GM19452 (cell line): ENCODE data around the gene TMC5.

Source experiments
- ATAC-seq: cut with Tn5 transposase; IDR thresholded peaks from one replicate; pipeline ENCODE4 v1.9.1; 2021; ENCODE audit not compliant: unreplicated experiment

The TMC5 gene

DNA sequence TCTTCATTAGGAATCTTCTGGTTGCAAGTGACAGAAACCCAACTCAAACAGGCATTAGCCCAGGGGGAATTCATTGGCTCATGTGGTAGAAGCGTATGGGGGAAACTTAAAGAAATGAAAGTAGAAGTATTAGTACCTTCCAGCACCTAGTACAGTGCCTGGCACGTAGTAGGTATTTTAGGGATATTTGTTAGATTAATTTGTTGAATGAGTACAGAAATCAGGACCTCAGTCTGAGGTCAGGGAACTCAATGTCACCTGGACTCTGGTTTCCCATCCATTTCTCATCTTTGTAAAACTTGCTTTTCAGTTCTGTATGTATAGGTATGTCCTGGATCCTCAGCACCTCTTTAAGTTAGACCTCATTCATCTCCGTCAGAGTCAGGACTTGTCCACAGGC lies 32.5 kb downstream of the TMC5 start:
- no peak for ATAC-seq

- ATAC-seq, result no peak
These were observed 41.2 kb downstream of the TMC5 start for GRCh38 chr16:19458722-19459379.

- ATAC-seq, result no peak
These were observed 42.7 kb downstream of the TMC5 start for GRCh38 chr16:19460397-19460796.

- no peak for ATAC-seq
These were observed 46.0 kb downstream of the TMC5 start for GRCh38 chr16:19463468-19464315.

- ATAC-seq, result no peak
These were observed 50.6 kb downstream of the TMC5 start for GRCh38 chr16:19468300-19468699.

- no peak for ATAC-seq
These were observed 54.8 kb downstream of the TMC5 start for GRCh38 chr16:19472482-19472881.

- ATAC-seq, result no peak
These were observed 56.9 kb downstream of the TMC5 start for GRCh38 chr16:19474617-19475016.

DNA sequence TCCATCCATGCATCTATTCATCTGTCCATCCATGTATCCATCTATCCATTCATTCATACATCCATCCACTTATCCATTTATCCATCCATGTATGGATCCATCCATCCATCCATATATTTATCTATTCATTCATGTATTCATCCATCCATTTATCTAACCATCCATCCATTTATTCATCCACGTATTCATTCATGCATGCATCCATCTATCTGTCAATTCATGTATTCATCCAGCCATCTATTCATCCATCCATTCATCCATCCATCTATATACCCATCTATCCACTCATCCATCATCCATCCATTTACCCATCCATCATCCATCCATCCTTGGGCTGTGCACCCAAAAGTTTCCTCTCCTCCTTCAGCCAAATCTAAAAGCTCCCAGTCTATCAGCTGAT lies 60.8 kb downstream of the TMC5 start:
- ATAC-seq, result no peak

DNA sequence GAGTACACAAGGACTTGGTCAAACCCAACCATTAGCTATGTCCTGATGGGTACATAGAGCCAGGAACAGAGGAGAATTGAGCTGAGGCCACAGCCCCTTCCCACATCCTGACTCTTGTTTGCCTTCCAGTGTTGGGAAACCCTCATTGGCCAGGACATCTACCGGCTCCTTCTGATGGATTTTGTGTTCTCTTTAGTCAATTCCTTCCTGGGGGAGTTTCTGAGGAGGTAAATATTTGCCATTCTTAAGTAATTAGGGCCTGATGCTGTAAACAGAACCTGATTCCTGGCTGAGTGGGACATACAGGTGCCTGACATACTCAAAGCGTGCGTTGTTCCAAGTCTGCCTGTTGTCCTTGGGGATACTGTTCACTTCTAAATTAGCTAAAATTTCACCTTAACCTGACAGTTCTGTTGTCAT lies 61.6 kb downstream of the TMC5 start:
- no peak for ATAC-seq

- ATAC-seq, result no peak
These were observed 63.6 kb downstream of the TMC5 start for GRCh38 chr16:19481296-19481695.

GRCh38 chr16:19481769-19482168 lies 64.1 kb downstream of the TMC5 start:
- no peak for ATAC-seq

DNA sequence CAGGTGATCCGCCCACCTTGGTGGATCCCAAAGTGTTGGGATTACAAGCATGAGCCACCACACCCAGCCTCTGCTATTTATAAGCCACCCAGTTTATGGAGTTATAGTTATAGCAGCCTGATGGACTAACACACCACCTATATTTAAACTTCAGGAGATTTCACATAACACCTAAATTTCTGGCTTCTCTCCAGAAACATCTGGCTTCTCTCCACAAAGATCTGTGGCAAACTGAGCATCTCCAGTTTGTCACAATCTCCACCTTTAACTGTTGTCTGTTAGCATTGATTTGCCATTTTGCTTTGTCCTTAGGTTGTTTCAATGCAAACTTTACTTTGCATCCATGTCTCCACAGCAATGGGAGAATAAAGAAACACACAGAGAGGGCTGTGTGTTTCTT lies 64.6 kb downstream of the TMC5 start:
- ATAC-seq, result no peak

DNA sequence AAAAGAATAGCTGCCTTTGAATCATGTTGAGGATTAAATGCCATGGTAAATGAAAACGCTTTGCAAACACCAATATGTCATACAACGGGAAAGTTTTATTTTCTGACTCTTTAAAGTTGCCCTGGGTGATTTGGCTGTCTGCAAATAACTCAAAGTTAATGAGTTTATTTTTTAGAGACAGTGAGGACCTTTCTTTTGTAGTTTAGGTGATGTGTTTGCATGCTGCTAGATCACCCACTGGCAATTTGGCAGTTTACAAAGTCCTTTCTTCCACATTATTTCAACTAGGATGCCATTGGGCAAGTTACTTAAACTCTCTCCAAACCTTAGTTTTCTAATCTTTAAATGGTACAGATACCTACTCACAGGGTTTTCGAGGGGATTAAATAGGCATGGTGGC lies 66.4 kb downstream of the TMC5 start:
- no peak for ATAC-seq

DNA sequence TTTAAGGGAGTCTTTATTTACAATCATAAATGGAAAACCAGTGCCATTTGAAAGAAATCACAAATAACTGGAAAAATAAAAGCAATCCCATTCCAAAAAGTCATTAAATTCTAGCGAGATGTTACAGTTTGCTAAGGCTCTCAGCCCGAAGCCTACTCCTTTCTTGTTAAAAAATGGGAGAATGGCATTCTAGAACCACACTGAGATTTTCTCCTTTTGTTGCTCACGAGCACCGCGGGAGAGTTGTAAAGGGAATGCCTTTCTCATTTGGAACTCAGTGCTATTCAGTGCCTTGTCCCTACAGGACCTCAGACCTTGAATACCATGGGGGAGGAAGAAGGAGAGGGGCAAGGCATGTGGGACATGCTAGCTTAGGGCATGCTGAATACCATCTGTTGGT lies 67.9 kb downstream of the TMC5 start:
- ATAC-seq, result no peak

GRCh38 chr16:19486051-19486450 lies 68.4 kb downstream of the TMC5 start:
- no peak for ATAC-seq

DNA sequence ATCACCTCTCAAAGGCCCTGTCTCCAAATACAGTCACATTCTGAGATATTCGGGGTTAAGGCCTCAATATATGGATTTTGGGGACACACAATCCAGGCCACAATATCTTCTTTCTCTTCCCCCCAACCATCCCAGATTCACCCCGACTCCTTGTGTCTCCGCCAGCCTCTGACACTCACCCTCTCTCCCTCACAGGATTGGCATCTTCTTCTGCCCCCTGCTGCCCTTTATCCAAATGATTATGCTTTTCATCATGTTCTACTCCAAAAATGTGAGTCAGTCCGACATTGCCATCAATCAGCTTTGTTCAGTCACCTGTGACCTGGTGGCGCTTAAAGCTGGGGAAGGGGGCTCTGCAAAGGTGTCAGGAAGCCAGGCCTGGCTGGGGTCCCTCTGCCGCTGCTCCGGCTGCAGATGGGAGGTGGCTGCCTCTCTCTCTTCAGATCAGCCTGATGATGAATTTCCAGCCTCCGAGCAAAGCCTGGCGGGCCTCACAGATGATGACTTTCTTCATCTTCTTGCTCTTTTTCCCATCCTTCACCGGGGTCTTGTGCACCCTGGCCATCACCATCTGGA lies 69.2 kb downstream of the TMC5 start:
- no peak for ATAC-seq

DNA sequence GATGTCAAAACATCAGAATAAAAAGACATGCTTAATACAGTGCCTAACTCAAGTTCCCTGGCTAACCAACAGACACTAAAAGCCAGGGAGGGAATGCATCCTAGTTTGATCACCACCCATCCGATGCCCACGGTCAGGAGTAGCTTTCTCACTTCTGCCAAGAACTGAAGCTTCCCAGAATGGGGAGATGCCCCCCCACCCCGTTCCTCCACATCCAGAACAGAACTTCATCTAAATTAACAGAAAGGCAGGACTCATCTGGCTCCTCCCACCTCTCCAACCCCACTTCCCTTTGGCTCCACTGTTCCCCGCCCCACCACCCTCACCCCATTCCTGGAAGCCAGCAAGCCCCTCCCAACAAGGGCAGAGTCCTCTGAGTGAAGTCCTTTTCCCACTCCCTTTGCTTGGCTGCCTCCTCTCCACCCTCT lies 70.5 kb downstream of the TMC5 start:
- no peak for ATAC-seq

DNA sequence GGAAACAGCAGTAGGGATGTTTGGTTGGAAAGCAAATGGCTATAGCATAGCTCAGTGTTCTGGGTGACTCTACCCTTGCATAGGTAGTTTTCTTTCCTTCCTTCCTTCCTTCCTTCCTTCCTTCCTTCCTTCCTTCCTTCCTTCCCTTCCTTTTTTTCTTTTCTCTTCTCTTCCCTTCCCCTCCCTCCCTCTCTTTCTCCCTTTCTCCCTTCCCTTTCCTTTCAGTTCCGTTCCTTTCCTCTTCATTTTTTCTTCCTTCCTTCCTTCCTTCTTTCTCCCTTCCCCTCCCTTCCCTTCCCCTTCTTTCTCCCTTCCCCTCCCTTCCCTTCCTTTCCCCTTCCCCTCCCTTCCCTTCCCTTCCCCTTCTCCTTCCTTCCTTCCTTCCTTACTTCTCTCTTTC lies 72.9 kb downstream of the TMC5 start:
- ATAC-seq, result no peak

GRCh38 chr16:19497176-19497575 lies 79.5 kb downstream of the TMC5 start:
- no peak for ATAC-seq

GRCh38 chr16:19499006-19499405 lies 81.3 kb downstream of the TMC5 start:
- ATAC-seq, result no peak

GRCh38 chr16:19499481-19499880 lies 81.8 kb downstream of the TMC5 start:
- ATAC-seq, result no peak
